Peyer's patch (tissue), 4 donors: ENCODE results near the gene NPDC1. TPM values are rescaled to one million over a fixed set of nuclear protein-coding genes. Genes with fewer than 3 reads are reported as not detected.

ENCODE experiments used
- DNase-seq, 3 donors: peaks; one replicate each; pipeline ENCODE4 v3.0.0-alpha.2; 2017 to 2019
- H3K27ac ChIP-seq, 4 donors: fragments of 200-600 bp; sonication (generic); one replicate each; pipeline ENCODE4 v1.5.1; 2016 to 2019
- H3K27me3 ChIP-seq, 2 donors: fragments of 200-600 bp; sonication (generic); one replicate each; pipeline ENCODE4 v1.5.1; 2019
- H3K36me3 ChIP-seq, 3 donors: fragments of 200-600 bp; sonication (generic); one replicate each; pipeline ENCODE4 v1.5.1; 2016 to 2019
- H3K4me1 ChIP-seq, 4 donors: fragments of 200-600 bp; sonication (generic); one replicate each; pipeline ENCODE4 v1.5.1; 2016 to 2019
- H3K4me3 ChIP-seq, 4 donors: fragments of 200-600 bp; sonication (generic); 1 replicate in 3 of 4; 2 replicates in 1 of 4; pipeline ENCODE4 v1.5.1; 2016 to 2019; ENCODE audit warnings: mild to moderate bottlenecking in 1 of 4
- H3K9me3 ChIP-seq, 4 donors: fragments of 200-600 bp; sonication (generic); one replicate each; pipeline ENCODE4 v1.5.1; 2016 to 2019; ENCODE audit warnings: mild to moderate bottlenecking in 1 of 4
- POLR2A ChIP-seq, 2 donors: fragments of 450-650 bp; IDR thresholded peaks; one replicate each; pipeline ENCODE4 v1.5.1; 2017; ENCODE audit warnings: antibody characterized with exemption in 2 of 2, mild to moderate bottlenecking in 2 of 2, moderate library complexity in 2 of 2
- total RNA-seq, 4 donors: library from RNA; depleted of rRNA; stranded (reverse); fragments of >200 nt; gene quantifications; one replicate each; pipeline ENCODE4 v1.1.0, GENCODE V29; 2016
- TF ChIP-seq, protein P1 (sequence below), 6 experiments: fragments of 450-650 bp in 4 of 6; fragments of 200-600 bp in 2 of 6; sonication (generic) in 1 of 6; IDR thresholded peaks; one replicate each; pipeline ENCODE4 v1.5.1; 2017 to 2019; ENCODE audit warnings: antibody characterized with exemption in 6 of 6, mild to moderate bottlenecking in 3 of 6, moderate library complexity in 1 of 6

NPDC1 gene
- total RNA-seq, 4 donors from 2014 or later = 54.2 to 106 (median 83.8) TPM

DNA sequence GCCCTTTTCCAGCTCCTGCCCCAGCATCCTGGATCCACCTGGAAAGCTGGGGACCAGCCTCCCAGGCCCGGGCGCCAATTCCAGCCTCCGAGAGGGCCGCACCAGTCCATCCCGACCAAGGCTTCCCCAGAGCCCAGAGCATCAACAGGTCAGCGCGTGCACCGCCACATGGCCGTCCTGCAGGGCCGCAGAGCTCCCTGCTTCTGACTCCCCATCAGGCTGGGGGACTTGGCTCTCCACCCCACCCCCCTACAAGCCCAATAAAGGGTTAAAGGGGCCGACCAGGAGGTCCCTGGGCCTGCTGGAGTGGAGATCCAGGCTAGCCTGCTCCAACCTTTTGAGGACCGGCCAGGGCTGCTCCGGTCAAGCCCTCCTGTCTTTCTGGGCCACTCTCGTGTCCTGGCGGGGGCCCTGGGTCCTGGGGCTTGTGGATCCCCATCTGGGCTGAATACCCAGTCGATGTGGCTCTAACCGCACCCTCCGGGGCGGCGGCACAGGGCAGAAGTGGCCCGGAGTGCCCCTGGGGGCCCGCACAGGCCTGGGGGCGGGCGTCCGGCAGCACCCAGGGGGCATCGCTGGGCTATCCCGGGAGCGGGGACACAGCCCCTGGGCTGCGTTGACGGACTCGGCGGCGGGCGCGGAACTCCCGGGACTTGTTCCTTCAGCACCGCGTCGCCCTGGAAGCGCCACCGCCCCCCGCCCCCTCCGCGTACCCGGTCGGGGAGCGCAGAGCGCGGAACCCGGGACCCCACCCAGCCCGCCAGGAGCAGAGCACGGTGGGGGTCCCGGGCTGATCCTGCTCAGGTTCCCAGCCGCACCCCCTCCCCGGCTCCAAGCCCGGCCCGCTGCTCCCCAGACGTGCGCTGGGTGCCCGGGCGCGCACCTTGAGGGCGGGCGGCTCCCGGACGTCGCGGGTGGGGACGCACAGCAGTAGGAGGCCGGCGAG lies 7.3 kb upstream of the NPDC1 start:
- H3K27ac ChIP-seq = peak overlapping the region in 3 of 4 donors; percentile 89 to 97 (median 96)
- DNase-seq = no peak
- H3K9me3 ChIP-seq = no peaks in the 10 kb centered on the region
- H3K4me1 ChIP-seq = peaks cover 10 to 62% (median 15%) of the 10 kb centered on the region in 4 donors
- TF ChIP-seq POLR2A (IDR thresholded peaks at IDR 0.05) = no peak
- TF ChIP-seq, protein P1, sequence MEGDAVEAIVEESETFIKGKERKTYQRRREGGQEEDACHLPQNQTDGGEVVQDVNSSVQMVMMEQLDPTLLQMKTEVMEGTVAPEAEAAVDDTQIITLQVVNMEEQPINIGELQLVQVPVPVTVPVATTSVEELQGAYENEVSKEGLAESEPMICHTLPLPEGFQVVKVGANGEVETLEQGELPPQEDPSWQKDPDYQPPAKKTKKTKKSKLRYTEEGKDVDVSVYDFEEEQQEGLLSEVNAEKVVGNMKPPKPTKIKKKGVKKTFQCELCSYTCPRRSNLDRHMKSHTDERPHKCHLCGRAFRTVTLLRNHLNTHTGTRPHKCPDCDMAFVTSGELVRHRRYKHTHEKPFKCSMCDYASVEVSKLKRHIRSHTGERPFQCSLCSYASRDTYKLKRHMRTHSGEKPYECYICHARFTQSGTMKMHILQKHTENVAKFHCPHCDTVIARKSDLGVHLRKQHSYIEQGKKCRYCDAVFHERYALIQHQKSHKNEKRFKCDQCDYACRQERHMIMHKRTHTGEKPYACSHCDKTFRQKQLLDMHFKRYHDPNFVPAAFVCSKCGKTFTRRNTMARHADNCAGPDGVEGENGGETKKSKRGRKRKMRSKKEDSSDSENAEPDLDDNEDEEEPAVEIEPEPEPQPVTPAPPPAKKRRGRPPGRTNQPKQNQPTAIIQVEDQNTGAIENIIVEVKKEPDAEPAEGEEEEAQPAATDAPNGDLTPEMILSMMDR (IDR thresholded peaks at IDR 0.05) = no peak
- no peaks in the 10 kb centered on the region for H3K36me3 ChIP-seq
- H3K27me3 ChIP-seq = peaks cover 0 to 21% of the 10 kb centered on the region in 2 donors
- peak overlapping the region; percentile 31 to 86 (median 63) for H3K4me3 ChIP-seq

- H3K4me3 ChIP-seq = no peak overlapping the region
- H3K27me3 ChIP-seq = peaks cover 0 to 29% of the 10 kb centered on the region in 2 donors
- no peaks in the 10 kb centered on the region for H3K36me3 ChIP-seq
- H3K27ac ChIP-seq = no peak overlapping the region
- no peak for DNase-seq
- TF ChIP-seq, protein P1 (IDR thresholded peaks at IDR 0.05) = no peak
- no peak for TF ChIP-seq POLR2A (IDR thresholded peaks at IDR 0.05)
- H3K9me3 ChIP-seq = no peaks in the 10 kb centered on the region
- peaks cover 10 to 54% (median 13%) of the 10 kb centered on the region in 4 donors for H3K4me1 ChIP-seq
Observed at GRCh38 chr9:137052293-137052692, 6.3 kb upstream of the NPDC1 start.

DNA sequence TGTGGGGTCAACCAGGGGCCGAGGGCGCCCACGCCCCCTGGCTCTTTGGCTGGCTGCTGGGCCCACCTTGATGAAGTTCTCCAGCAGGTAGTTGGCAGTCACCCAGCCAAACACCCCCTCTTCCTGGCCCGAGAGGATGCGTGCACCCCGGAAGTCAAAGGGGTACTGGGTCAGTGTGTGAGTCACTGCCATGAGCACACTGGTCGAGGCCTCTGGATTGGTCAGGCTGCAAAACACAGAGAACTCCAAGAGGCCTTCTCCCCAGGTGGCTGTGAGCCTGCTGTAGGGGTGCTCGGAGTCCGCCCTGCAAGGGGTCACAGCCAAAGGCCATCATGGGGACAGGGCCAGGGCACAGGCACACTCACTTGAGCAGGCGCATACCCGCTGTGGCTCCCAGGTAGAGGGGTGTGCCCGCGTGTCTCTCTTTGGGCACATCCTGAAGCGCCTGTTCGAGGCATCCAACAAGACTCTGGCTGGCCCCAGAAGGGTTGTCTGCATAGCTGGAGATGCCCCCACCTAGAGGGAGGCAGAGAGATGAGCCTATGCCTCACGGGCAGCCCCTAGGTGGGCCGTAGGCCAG lies 5.3 kb upstream of the NPDC1 start:
- H3K27ac ChIP-seq = no peak overlapping the region
- H3K4me1 ChIP-seq = peaks cover 12 to 49% (median 15%) of the 10 kb centered on the region in 4 donors
- H3K36me3 ChIP-seq = no peaks in the 10 kb centered on the region
- H3K4me3 ChIP-seq = no peak overlapping the region
- no peaks in the 10 kb centered on the region for H3K9me3 ChIP-seq
- DNase-seq = no peak
- H3K27me3 ChIP-seq = peaks cover 0 to 29% of the 10 kb centered on the region in 2 donors
- TF ChIP-seq, protein P1 (IDR thresholded peaks at IDR 0.05) = no peak
- TF ChIP-seq POLR2A (IDR thresholded peaks at IDR 0.05) = no peak

GRCh38 chr9:137050570-137050969 lies 4.6 kb upstream of the NPDC1 start:
- no peaks in the 10 kb centered on the region for H3K9me3 ChIP-seq
- peaks cover 15 to 46% (median 21%) of the 10 kb centered on the region in 4 donors for H3K4me1 ChIP-seq
- TF ChIP-seq POLR2A (IDR thresholded peaks at IDR 0.05) = no peak
- TF ChIP-seq, protein P1 (IDR thresholded peaks at IDR 0.05) = no peak

DNA sequence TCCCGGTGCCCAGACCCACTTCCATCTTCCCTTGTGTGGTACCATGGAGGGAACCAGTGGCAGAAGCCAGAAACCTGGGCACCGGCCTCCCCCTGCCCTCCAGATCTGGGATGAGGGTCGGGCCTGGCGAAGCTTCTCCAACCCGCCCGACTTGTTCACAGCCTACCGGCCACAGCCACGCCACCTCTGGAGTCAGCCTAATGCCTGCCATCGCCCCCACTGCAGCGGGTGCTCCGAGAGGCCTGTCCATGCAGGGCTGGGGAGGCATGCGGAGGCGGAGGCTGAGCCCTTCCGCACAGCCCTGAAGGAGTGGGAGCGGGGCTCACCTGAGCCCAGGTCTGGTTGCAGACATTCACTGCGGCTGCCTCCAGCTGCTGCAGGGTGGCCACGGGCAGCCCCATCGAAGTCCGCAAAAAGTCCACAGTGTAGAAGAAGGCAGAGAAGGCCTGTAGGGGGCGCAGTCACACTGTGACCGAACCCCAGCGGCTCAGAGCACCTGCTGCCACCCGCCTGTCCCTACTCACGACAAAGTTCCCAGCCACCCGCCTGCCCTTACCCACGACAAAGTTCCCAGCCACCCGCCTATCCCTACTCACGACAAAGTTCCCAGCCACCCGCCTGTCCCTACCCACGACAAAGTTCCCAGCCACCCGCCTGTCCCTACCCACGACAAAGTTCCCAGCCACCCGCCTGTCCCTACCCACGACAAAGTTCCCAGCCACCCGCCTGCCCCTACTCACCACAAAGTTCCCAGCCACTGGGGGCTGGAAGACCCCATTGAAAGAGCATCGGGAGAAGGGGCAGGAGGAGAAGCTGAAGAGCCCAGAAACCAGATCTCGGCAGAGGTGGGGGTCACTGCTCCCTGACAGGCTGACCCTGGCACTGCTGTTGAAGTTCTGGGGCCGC lies 3.8 kb upstream of the NPDC1 start:
- Histone ChIP-seq H3K9me3 (no peaks in the 10 kb centered on the region), H3K4me3 (no peak overlapping the region), H3K36me3 (no peaks in the 10 kb centered on the region), H3K4me1 (peaks cover 12 to 45% (median 23%) of the 10 kb centered on the region in 4 donors), H3K27me3 (peaks cover 0 to 29% of the 10 kb centered on the region in 2 donors), H3K27ac (no peak overlapping the region)
- peak; percentile 31 to 85 (median 80) for DNase-seq
- no peak for TF ChIP-seq POLR2A (IDR thresholded peaks at IDR 0.05)
- TF ChIP-seq, protein P1 (IDR thresholded peaks at IDR 0.05) = peak in 4 of 6 experiments; percentile 44 to 76 (median 71)

More at GRCh38 chr9:137050570-137050969, 4.6 kb upstream of the NPDC1 start:
- Histone ChIP-seq H3K27me3 (peaks cover 0 to 29% of the 10 kb centered on the region in 2 donors), H3K4me3 (no peak overlapping the region), H3K27ac (no peak overlapping the region), H3K36me3 (no peaks in the 10 kb centered on the region)
- no peak for DNase-seq
